EH (cell line): ENCODE results near the gene LRATD1.

Experiments
- DNase-seq: peaks from one replicate; pipeline ENCODE4 v3.0.0-alpha.2; 2015; ENCODE audit warnings: low read depth

Gene LRATD1

GRCh38 chr2:14633461-14634181 lies 1.1 kb downstream of the LRATD1 start:
- DNase-seq = no peak

- DNase-seq = no peak
Observed at GRCh38 chr2:14634182-14634488, 1.6 kb downstream of the LRATD1 start.

DNA sequence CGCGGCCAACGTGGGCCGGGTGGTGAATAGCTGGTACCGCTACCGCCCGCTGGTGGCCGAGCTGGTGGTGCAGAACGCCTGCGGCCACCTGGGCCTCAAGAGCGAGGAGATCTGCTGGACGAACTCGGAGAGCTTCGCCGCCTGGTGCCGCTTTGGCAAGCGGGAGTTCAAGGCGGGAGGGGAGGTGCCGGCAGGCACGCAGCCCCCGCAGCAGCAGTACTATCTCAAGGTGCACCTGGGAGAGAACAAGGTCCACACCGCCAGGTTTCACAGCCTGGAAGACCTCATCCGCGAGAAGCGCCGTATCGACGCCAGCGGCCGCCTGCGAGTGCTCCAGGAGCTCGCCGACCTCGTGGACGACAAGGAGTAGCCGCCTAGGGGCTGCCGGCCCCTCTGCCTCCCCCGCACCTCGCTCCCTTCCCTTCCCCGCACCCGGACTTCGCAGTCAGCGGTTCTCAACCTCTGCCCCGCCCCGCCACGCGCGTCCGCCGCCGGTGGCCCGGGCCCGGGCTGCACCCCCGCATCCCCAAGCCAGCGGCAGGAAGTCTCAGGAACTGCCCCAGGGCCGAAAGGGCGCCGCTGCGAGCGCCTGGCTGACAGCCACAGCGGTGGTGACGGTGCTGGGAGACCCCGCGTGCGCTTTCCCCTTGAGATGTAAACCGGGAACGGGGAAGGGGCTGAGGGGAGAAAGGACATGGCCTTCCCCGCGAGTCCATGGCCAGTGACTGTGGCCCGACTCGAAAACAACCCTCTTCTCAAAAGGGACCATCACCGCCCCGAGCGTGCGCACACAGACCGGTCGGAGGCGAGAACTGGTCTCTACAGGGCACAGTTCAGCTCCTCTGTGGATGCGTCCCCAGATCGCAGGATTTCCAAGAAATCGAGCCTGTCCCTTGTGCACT lies 2.2 kb downstream of the LRATD1 start:
- peak; percentile 50 for DNase-seq

DNA sequence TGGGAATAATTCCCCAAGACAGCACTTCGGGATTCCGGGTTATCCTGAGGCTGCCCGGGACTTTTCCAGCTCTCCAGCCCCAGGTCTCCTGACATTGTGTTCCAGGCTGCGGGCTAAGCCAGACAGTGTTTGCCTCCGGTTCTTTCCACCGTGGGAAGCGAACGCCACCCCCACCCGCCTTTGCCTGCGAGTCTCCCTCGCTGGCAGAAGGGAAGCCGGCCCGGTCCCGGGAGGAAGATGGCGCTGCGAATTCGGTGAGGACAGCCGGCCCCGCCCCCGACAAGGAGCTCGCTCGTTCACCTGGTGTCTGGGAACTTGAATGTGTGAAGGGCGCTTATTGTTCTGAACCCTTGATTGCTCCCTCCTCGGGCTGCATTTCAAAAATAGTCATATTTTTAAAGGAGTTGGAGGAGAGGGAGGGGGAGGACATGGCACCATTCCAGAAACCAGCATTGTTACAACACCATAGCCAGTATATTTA lies 2.9 kb downstream of the LRATD1 start:
- peak; percentile 32 for DNase-seq

DNA sequence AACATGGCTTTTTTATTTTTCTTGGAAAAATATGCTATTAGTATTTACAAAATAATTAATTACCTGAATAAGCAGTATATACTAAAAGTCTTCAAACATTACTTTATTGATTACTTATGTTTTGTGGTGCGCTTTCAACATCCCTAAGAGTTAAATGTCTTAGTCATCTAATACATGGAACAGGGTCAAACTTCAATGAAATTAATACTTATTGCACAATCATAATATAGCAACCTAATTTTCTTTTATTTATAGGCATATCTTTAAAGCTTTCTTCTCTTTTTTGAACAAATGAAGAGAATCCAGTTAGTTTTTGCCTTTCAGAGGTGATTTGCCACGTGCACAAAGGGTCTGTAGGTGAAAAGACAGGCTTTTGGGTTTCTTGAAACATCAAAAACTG lies 6.0 kb downstream of the LRATD1 start:
- no peak for DNase-seq

DNA sequence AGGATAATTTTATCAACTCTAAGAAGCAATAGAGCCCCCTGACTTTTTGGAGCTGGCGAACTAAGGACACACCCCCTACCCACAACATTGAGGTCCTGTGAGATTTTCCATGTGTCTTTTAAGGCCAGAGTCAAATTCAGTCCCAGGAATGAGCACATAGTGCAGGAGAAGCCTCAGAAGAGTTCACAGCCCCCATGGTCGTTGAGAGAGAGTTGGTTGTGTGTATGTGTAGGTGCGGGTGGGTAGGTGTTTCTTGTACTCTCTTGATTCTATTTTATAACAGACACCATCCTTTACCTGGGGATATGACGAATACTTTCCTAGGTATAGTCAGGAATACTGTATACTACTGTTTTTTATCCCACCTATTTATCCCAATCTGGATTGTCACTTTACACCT lies 8.6 kb downstream of the LRATD1 start:
- DNase-seq = no peak

- no peak for DNase-seq
Observed at GRCh38 chr2:14642499-14642898, 10.0 kb downstream of the LRATD1 start.

GRCh38 chr2:14647714-14648113 lies 15.2 kb downstream of the LRATD1 start:
- no peak for DNase-seq

DNA sequence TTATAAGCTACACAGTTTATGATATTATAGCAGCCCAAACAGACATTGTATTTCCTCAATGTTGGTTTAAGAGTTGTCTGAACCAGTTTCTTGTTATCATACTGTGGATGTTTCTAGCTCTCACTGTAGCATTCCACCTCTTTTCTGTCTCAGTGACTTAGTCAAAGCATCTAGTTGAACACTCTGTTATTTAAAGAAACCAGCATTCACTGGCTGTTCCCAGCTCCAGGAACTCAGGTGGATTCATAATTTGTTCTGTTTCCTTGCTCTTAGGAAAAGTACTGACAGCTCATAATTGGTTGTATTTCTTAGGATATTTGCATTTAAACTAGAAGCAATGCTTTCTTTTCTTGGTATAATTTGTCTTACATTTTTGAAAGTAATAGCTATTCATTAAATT lies 17.5 kb downstream of the LRATD1 start:
- DNase-seq = no peak

- no peak for DNase-seq
Observed at GRCh38 chr2:14654835-14655282, 22.3 kb downstream of the LRATD1 start.

- no peak for DNase-seq
Observed at GRCh38 chr2:14656146-14656545, 23.6 kb downstream of the LRATD1 start.

DNA sequence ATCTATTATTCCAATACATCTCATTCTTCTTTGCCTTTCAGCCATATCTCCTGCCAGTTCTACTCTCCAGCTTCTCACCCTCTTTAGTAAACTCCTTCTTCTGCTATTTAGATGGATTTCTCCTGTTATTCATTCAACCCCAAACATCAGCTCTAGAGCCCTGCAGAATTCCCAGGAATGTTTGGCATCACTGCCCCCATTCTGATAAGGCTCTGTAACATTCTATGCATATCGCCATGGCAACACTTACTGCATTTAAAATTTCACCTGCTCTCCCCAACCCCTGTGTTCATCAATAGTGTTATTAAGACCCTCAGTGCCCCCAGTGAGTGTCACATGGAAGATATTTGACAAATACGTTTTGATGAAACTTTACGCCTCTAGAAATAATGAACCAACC lies 28.6 kb downstream of the LRATD1 start:
- DNase-seq = no peak

- no peak for DNase-seq
Observed at GRCh38 chr2:14673351-14673875, 40.9 kb downstream of the LRATD1 start.

DNA sequence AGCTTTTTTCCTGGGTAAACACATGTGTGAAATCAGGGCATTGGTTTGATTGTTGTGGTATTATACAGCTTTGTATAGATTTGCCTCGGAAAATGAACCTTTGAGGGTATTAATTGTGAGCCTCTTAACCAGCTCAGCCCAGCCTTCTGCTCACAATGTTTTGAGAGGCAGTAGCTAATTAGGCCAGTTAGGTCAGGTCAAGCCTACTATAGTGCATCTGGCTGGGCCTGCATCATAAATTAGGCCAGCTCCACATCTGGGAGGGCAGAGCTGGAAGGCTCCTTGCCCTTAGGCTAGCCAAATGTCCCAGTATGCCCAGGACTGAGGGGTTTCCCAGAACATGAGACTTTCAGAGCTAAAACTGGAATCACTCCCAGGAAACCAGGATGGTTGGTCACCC lies 43.0 kb downstream of the LRATD1 start:
- DNase-seq = no peak

GRCh38 chr2:14676371-14676770 lies 43.9 kb downstream of the LRATD1 start:
- no peak for DNase-seq

DNA sequence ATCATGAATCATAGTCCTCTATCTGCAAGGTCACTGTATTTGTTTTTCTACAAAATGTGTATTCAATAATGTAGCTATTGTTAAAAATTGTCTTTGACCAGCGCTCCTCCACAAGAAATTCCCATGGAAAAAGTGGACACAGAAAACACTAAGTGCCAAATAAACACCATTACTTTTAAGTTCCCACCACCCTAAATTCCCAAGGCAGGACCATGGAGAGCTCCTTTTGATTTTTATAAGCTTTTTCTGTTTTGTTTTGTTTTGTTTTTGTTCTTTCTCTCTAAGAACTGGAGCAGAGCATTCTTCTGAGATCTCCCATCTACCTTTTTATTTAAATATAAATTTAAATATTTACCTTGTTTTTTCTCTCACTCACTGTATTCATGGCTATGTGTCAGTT lies 44.5 kb downstream of the LRATD1 start:
- DNase-seq = no peak

GRCh38 chr2:14678761-14679160 lies 46.2 kb downstream of the LRATD1 start:
- no peak for DNase-seq

DNA sequence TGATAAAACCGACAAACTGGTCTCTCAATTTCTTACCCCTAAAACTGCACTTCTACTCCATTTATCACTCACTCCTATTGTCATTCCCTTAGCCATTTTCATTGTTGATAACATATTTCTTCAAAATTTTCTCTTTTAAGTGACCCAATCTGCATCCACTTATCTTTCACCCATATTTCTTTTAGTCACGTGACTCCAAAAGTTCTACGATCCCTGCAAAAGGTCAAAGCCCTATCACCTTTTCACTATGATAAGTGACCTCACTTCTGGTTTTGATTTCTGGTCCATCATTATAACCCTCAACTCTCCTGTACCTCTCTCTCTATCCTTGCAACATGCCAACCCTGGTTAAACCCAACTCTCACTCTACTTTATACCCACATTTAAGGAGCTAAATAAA lies 49.1 kb downstream of the LRATD1 start:
- DNase-seq = no peak
